Stimulated activated CD8-positive, alpha-beta memory T cell treated with anti-CD3 and anti-CD28 coated beads, Interleukin-15, amount 100 ng/mL, for 1 hour (primary cell): ENCODE measurements around the gene TAF1.
"Not testable (repeated sequence)": the region's sequence is repeated elsewhere in the genome, so short reads cannot be mapped to it uniquely, and the experiment has no call there.

Source experiments
- DNase-seq: peaks from one replicate; pipeline ENCODE4 v3.0.0-alpha.2; 2020; ENCODE audit warnings: low read depth

The TAF1 gene

DNA sequence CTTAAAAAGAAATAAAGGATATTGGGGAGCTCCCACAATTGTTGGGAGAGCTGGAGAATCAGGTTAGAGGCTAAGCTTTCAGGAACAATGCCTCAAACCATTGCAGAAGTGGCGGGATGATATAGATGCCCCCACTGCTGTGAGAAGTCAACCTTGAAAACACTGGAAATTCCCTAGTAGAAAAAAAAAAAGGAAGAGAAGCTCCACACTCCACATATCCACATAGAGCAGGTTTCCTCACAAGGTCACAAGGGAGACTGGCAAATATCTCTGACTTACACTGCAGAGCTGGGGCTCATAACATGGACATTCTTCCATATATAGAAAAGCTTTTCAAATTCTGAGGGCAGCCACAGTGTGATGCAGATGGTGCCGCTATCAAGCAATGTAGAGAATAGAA lies 144.0 kb downstream of the TAF1 start:
- DNase-seq, result no peak

DNA sequence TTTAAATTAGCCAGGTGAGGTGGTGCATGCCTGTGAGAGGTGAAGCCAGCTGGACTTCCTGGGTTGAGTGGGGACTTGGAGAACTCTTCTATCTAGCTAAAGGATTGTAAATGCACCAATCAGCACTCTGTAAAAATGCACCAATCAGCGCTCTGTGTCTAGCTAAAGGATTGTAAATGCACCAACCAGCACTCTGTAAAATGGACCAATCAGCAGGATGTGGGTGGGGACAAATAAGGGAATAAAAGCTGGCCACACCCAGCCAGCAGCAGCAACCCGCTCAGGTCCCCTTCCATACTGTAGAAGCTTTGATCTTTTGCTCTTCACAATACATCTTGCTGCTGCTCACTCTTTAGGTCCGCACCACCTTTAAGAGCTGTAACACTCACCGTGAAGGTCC lies 147.6 kb downstream of the TAF1 start:
- not testable (repeated sequence) for DNase-seq

- no peak for DNase-seq
Observed at GRCh38 chrX:71514367-71515037, 148.3 kb downstream of the TAF1 start.

- no peak for DNase-seq
Observed at GRCh38 chrX:71515038-71515396, 148.9 kb downstream of the TAF1 start.
